Activated CD4-positive, alpha-beta T cell treated with anti-CD3 and anti-CD28 coated beads for 36 hours (primary cell): ENCODE data around the gene RNF208. TPM values are rescaled to one million over a fixed set of nuclear protein-coding genes. Genes with fewer than 3 reads are reported as not detected.

ENCODE experiments used
- total RNA-seq, 2 experiments: library from RNA; stranded (reverse); gene quantifications; one replicate each; pipeline ENCODE4 v1.2.3, GENCODE V29; 2021

The RNF208 gene
- total RNA-seq, 2 experiments from 2014 or later = 7.1 to 8.9 TPM

Other genes starting within 250 kb of the RNF208 start
- not detected for gene PTGDS, start 244.7 kb downstream of the RNF208 start, total RNA-seq
- not detected for gene LCNL1, start 239.2 kb downstream of the RNF208 start, total RNA-seq
- gene PAXX, start 229.8 kb downstream of the RNF208 start, total RNA-seq = 10 to 100 TPM; 52.7 to 67.1 TPM
- gene CLIC3, start 225.7 kb downstream of the RNF208 start, total RNA-seq = not detected
- 10 to 100 TPM; 20.4 to 23.7 TPM for gene ABCA2, start 194.0 kb downstream of the RNF208 start, total RNA-seq
- 1 to 10 TPM; 1.3 to 1.6 TPM for gene FUT7, start 190.2 kb downstream of the RNF208 start, total RNA-seq
- 10 to 100 TPM; 21.0 to 23.1 TPM for gene NPDC1, start 176.1 kb downstream of the RNF208 start, total RNA-seq
- gene ENTPD2, start 168.2 kb downstream of the RNF208 start, total RNA-seq = under 1 TPM in 1 of 2 experiments, not detected in 1; 0.19 TPM
- gene SAPCD2, start 151.7 kb downstream of the RNF208 start, total RNA-seq = 1 to 10 TPM; 6.4 to 8.8 TPM
- 10 to 100 TPM; 12.5 to 14.4 TPM for gene UAP1L1, start 144.7 kb downstream of the RNF208 start, total RNA-seq
- gene MAN1B1, start 135.3 kb downstream of the RNF208 start, total RNA-seq = 10 to 100 TPM; 21.6 to 26.7 TPM
- 100 to 1,000 TPM; 188 to 204 TPM for gene DPP7, start 107.5 kb downstream of the RNF208 start, total RNA-seq
- gene GRIN1, start 83.1 kb downstream of the RNF208 start, total RNA-seq = under 1 TPM in 1 of 2 experiments, not detected in 1; 0.14 TPM
- gene LRRC26, start 52.2 kb downstream of the RNF208 start, total RNA-seq = not detected
- gene TMEM210, start 50.2 kb downstream of the RNF208 start, total RNA-seq = not detected
- 10 to 100 TPM; 30.8 to 38.4 TPM for gene ANAPC2, start 33.7 kb downstream of the RNF208 start, total RNA-seq
- gene SSNA1, start 33.6 kb downstream of the RNF208 start, total RNA-seq = 10 to 100 TPM; 53.6 to 58.6 TPM
- gene TPRN, start 21.5 kb downstream of the RNF208 start, total RNA-seq = 1 to 10 TPM; 5.6 to 5.8 TPM
- gene TMEM203, start 16.6 kb downstream of the RNF208 start, total RNA-seq = 10 to 100 TPM; 25.0 to 30.7 TPM
- gene NDOR1, start 16.5 kb downstream of the RNF208 start, total RNA-seq = 10 to 100 TPM; 27.0 to 27.8 TPM
- under 1 TPM; 0.23 to 0.42 TPM for gene CYSRT1, start 2.9 kb upstream of the RNF208 start, total RNA-seq
- gene RNF224, start 5.3 kb upstream of the RNF208 start, total RNA-seq = not detected
- not detected for gene SLC34A3, start 8.7 kb upstream of the RNF208 start, total RNA-seq
- gene TUBB4B, start 19.0 kb upstream of the RNF208 start, total RNA-seq = 100 to 1,000 TPM; 264 to 278 TPM
- gene STPG3, start 29.0 kb upstream of the RNF208 start, total RNA-seq = not detected
- 10 to 100 TPM; 41.4 to 54.1 TPM for gene NELFB, start 33.1 kb upstream of the RNF208 start, total RNA-seq
- gene TOR4A, start 55.5 kb upstream of the RNF208 start, total RNA-seq = 1 to 10 TPM; 2.6 to 3.4 TPM
- gene NRARP, start 80.0 kb upstream of the RNF208 start, total RNA-seq = 1 to 10 TPM; 2.1 TPM
- gene EXD3, start 200.9 kb upstream of the RNF208 start, total RNA-seq = 1 to 10 TPM; 6.7 to 7.1 TPM
- 1 to 10 TPM in 1 of 2 experiments, under 1 TPM in 1; 0.97 to 1.7 TPM for gene NOXA1, start 201.2 kb upstream of the RNF208 start, total RNA-seq
- not detected for gene ENTPD8, start 219.1 kb upstream of the RNF208 start, total RNA-seq
- gene NSMF, start 237.1 kb upstream of the RNF208 start, total RNA-seq = 10 to 100 TPM; 63.6 to 65.0 TPM